Ishikawa (cell line): ENCODE data around the gene MOB2.

ENCODE experiments used
- CEBPB ChIP-seq: IDR thresholded peaks from 2 replicates; pipeline ENCODE4 v1.6.1; 2012
- CREB1 ChIP-seq: IDR thresholded peaks from 2 replicates; pipeline ENCODE4 v1.6.1; 2012; ENCODE audit warnings: low read depth
- EGR1 ChIP-seq: IDR thresholded peaks from 2 replicates; pipeline ENCODE4 v1.6.1; 2012
- EP300 ChIP-seq: IDR thresholded peaks from 2 replicates; pipeline ENCODE4 v1.6.1; 2012; ENCODE audit warnings: borderline replicate concordance
- FOXM1 ChIP-seq: IDR thresholded peaks from 2 replicates; pipeline ENCODE4 v1.6.1; 2012; ENCODE audit warnings: low read depth, borderline replicate concordance
- NFIC ChIP-seq: IDR thresholded peaks from 2 replicates; pipeline ENCODE4 v1.6.1; 2012
- RAD21 ChIP-seq: IDR thresholded peaks from 2 replicates; pipeline ENCODE4 v1.6.1; 2012; ENCODE audit warnings: low read depth
- TAF1 ChIP-seq: IDR thresholded peaks from 2 replicates; pipeline ENCODE4 v1.6.1; 2012; ENCODE audit warnings: low read depth, mild to moderate bottlenecking
- TCF12 ChIP-seq: IDR thresholded peaks from 2 replicates; pipeline ENCODE4 v1.6.1; 2012; ENCODE audit warnings: low read depth
- TEAD4 ChIP-seq: IDR thresholded peaks from 2 replicates; pipeline ENCODE4 v1.6.1; 2012
- YY1 ChIP-seq: IDR thresholded peaks from 2 replicates; pipeline ENCODE4 v1.6.1; 2012; ENCODE audit warnings: low read depth
- ZBTB7A ChIP-seq: IDR thresholded peaks from 2 replicates; pipeline ENCODE4 v1.6.1; 2012; ENCODE audit warnings: low read depth
- TF ChIP-seq, protein P1 (sequence below): IDR thresholded peaks from 2 replicates; pipeline ENCODE4 v1.6.1; 2012
- TF ChIP-seq, protein P2 (sequence below): IDR thresholded peaks from 2 replicates; pipeline ENCODE4 v1.6.1; 2012
- TF ChIP-seq, protein P3 (sequence below): IDR thresholded peaks from 2 replicates; pipeline ENCODE4 v1.6.1; 2012; ENCODE audit warnings: low read depth, mild to moderate bottlenecking

Gene MOB2

DNA sequence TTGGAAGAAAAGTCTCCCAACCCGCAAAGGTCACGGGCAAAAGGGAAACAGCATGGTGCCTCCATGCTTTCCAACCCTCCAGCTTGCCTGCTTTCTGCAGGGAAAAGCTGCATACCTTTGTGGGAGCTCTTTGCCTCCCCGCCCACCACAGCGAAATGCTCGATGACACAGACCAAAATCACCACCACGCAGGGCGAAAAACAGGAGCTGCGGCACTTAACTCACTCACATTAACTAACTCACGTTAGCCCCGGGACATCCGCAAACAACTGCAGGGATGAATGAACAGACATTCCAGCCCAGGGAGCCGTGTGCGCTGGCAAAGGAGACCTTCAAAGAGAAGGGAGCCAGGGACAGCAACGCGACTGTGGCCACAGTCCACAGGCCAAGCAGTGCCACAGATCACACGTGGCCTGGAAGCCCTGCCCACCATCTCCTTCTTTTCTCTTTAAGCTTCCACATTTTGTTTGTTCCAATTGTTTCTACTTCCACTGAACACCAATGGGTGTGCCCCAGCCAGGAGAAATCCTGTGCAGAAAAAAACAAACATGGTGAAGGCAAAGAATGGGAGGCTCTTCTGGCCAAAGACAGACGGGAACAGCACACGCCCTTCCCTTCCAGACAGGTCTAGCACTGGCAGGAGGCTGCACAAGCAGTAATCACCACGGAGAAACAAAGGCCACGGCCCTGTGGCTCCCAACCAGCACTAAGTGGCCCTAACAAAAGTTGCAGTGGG is 46.2 kb upstream of the MOB2 start:
- TF ChIP-seq, protein P1, sequence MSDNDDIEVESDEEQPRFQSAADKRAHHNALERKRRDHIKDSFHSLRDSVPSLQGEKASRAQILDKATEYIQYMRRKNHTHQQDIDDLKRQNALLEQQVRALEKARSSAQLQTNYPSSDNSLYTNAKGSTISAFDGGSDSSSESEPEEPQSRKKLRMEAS = no peak
- TF ChIP-seq RAD21 (no peak), ZBTB7A (no peak), CEBPB (no peak), YY1 (no peak), FOXM1 (no peak), EGR1 (no peak), TAF1 (no peak), EP300 (no peak), TCF12 (no peak)
- TF ChIP-seq, protein P2, sequence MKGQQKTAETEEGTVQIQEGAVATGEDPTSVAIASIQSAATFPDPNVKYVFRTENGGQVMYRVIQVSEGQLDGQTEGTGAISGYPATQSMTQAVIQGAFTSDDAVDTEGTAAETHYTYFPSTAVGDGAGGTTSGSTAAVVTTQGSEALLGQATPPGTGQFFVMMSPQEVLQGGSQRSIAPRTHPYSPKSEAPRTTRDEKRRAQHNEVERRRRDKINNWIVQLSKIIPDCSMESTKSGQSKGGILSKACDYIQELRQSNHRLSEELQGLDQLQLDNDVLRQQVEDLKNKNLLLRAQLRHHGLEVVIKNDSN = no peak

DNA sequence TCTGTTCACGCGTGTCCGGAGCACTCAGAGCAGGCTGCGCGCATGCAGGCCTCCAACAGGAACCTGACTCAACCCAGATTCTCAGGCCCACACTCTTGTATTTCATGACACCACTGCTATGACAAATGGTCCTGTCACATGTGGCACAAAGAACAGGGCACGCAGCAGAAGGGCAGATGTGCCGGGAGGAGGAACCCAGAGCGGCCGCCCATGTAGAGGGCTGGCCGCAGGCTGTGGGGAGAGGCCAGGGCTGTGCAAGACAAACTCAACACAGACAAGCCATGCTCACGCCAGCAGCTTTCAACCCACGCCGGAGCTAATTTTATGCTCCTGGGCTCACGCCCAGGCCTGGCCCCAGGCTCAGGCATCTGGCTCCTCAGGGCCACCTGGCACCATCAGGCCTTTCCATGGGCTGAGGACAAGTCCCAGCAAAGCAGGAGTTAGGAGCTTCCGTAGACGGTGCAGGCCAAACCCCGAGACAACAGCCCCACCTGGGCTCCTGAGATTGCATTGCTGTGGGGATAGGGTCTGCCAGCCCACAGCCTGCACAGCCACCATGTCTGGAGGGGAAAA is 45.5 kb upstream of the MOB2 start:
- TF ChIP-seq EGR1 (no peak), YY1 (no peak), FOXM1 (no peak), CEBPB (no peak)
- TF ChIP-seq, protein P1 = no peak

DNA sequence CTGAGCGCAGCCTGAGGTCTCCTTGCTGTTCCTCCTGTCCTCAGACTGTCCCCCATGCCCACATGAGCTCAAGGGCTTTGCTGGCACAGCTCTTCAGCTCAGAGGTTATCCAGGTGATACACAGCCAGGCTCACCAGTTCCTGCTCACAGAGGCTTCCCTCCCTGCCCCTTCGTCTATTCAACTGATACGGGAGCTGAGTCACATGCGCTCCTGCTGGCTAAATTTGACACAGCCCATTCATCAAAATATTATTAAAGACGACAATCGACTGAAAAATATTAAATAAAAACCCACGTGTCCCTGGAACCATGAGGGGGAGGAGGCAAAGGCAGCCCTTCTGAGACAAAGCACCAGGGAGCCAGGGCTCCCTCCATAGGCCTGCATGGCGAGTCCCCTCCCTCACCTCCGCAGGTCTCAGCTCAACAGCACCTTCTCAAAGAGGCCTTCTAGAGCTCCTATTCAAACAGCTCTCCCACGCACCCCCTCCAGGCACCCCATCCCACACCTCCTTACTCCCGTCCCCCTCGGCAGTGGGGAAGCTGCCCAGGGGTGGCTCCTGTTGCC is 45.0 kb upstream of the MOB2 start:
- TF ChIP-seq EP300 (no peak), TCF12 (no peak), TAF1 (no peak)

DNA sequence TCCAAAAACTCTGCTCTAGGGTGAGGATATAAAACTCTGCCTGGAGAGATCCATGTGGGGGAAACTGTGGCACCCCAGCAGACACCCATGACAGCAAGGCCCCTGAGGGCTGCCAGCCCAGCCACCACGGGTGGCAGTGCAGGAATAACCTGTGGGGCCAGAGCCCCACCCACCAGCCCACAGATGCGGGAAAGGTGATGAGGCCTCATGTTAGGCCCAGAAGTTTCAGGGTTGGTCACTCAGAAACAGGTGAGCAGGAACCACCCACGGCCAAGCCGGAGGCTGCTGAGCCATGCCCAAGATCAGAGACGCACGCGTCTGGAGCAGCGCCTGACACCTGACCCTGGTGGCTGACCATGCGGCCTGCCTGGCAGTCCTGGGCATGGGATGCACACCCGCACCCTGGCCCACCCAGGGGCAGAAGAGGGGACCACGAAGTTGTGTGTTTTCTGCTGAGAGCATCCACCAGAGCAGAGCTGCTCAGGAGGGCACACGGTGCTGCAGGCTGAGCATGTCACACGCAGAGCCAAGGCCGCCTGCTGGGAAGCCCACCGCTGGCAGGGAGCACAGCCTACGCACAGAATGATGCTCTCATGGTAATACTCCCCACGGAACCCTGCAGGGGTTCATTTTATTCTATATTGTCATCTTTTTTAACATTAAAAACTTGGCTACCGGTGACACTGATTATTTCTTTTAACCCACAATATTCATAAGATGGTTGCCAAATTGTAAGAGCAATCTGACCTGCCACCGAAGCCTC is 44.3 kb upstream of the MOB2 start:
- no peak for TF ChIP-seq NFIC

DNA sequence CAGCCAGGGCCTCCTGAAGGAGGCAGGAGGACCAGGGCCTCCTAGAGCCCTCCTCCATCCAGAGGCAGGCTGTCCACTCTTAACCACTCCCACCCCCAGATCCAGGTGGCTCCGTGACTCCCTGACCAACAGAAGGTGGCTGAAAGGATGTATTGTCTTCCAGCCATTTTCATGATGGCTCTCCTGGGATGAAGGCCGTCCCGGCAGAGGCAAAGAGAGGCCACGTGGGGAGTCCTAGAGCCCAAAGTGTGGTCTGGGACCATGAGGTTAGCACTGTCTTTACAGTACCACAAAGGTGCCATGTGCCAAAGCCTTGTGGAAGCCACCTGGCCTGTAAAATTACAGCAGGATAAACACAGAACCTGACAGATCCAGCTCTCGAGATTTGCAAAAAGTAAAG is 43.2 kb upstream of the MOB2 start:
- TF ChIP-seq, protein P3, sequence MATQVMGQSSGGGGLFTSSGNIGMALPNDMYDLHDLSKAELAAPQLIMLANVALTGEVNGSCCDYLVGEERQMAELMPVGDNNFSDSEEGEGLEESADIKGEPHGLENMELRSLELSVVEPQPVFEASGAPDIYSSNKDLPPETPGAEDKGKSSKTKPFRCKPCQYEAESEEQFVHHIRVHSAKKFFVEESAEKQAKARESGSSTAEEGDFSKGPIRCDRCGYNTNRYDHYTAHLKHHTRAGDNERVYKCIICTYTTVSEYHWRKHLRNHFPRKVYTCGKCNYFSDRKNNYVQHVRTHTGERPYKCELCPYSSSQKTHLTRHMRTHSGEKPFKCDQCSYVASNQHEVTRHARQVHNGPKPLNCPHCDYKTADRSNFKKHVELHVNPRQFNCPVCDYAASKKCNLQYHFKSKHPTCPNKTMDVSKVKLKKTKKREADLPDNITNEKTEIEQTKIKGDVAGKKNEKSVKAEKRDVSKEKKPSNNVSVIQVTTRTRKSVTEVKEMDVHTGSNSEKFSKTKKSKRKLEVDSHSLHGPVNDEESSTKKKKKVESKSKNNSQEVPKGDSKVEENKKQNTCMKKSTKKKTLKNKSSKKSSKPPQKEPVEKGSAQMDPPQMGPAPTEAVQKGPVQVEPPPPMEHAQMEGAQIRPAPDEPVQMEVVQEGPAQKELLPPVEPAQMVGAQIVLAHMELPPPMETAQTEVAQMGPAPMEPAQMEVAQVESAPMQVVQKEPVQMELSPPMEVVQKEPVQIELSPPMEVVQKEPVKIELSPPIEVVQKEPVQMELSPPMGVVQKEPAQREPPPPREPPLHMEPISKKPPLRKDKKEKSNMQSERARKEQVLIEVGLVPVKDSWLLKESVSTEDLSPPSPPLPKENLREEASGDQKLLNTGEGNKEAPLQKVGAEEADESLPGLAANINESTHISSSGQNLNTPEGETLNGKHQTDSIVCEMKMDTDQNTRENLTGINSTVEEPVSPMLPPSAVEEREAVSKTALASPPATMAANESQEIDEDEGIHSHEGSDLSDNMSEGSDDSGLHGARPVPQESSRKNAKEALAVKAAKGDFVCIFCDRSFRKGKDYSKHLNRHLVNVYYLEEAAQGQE = no peak
- TF ChIP-seq ZBTB7A (no peak), CREB1 (no peak), EGR1 (no peak), FOXM1 (no peak), RAD21 (no peak), CEBPB (no peak), TAF1 (no peak), TEAD4 (no peak), NFIC (no peak), EP300 (no peak), YY1 (no peak), TCF12 (no peak)
- TF ChIP-seq, protein P1 = no peak
- TF ChIP-seq, protein P2 = no peak

DNA sequence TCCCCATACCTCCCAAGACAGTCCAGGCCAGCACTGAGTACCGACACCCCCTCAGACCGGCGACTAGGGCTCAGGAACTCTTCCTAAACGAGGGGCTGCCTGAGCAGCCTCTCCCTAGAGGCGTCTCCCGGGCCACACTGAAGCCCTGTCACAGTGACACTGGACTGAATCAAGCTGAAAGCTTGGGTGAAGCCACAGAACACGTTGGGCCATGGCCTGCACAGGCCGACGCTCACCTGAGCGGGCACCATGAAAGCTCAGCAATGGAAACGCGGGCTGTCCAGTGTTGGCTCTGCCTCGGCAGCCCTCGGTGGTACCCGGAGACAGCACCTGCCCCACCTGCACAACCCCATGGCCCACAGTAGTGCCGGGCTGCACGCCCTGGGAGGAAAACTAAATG is 42.7 kb upstream of the MOB2 start:
- TF ChIP-seq TCF12 (no peak), EP300 (no peak), TAF1 (no peak), CREB1 (no peak), ZBTB7A (no peak), FOXM1 (no peak), TEAD4 (no peak), CEBPB (no peak), YY1 (no peak), EGR1 (no peak), NFIC (no peak)
- TF ChIP-seq, protein P3 = no peak
- TF ChIP-seq, protein P2 = no peak
